ENCODE data around the gene FMNL2.

GRCh38 chr2:152445791-152446201, 110.8 kb downstream of the FMNL2 start:
- TF ChIP-seq CTCF (IDR thresholded peaks at IDR 0.05), result no peak
- no peak for TF ChIP-seq SIN3A (IDR thresholded peaks at IDR 0.05; ENCODE audit: borderline replicate concordance, insufficient read depth, low read depth, low read length)
- TF ChIP-seq TCF7L2 (IDR thresholded peaks at IDR 0.05; ENCODE audit: low read depth, low read length), result no peak
- TF ChIP-seq POLR2AphosphoS5 (IDR thresholded peaks at IDR 0.05; ENCODE audit: low read depth, low read length), result no peak
- no peak for TF ChIP-seq REST (IDR thresholded peaks at IDR 0.05; ENCODE audit: insufficient read depth in 1 of 2, low read depth in 2 of 2, low read length in 1 of 2)

Measured in Panc1 (cell line).